Measurements from ENCODE around the gene GLIPR1. TPM values are rescaled to one million over a fixed set of nuclear protein-coding genes. Genes with fewer than 3 reads are reported as not detected.

The GLIPR1 gene
- polyA plus RNA-seq, 1 of the 3 experiments (the other 2 are of a cell fraction): 75.6 TPM

GRCh38 chr12:75489613-75490210 is 9.2 kb downstream of the GLIPR1 start:
- H3K27ac ChIP-seq (ENCODE audit: low read depth in 2 of 2, low read length in 1 of 2): peak overlapping the region; percentile 66 to 75; a peak in 3 of 4 replicates
- H3K4me1 ChIP-seq (ENCODE audit: control insufficient read depth in 1 of 2, insufficient read depth in 2 of 2, low read depth in 1 of 2, low read length in 1 of 2): peaks cover 0 to 27% of the 10 kb centered on the region in 2 experiments; a peak in 3 of 4 replicates
- peak overlapping the region; percentile 26; the same call in 1 of the 2 replicates for H3K9ac ChIP-seq
- H2AFZ ChIP-seq (ENCODE audit: low read depth): peak overlapping the region; percentile 22
- 32% methylated on average over 7 of the region's 7 CpGs for WGBS (ENCODE audit: low lambda C conversion rate)
- H3K36me3 ChIP-seq (replicated peaks in 1 of 2; ENCODE audit: control insufficient read depth in 1 of 2, insufficient read depth in 2 of 2, low read length in 1 of 2): peaks cover 18 to 62% of the 10 kb centered on the region in 2 experiments
- peaks cover 62% of the 10 kb centered on the region for H3F3A ChIP-seq (replicated peaks; ENCODE audit: insufficient read depth)
- POLR2A ChIA-PET: no interaction called here
- H3K79me2 ChIP-seq (ENCODE audit: insufficient read depth): peaks cover 79% of the 10 kb centered on the region
- no peak for DNase-seq
- H3K9me3 ChIP-seq: no peaks in the 10 kb centered on the region
- H3K9me2 ChIP-seq: no peaks in the 10 kb centered on the region
- peak overlapping the region; percentile 70 for H3K4me2 ChIP-seq
- no peaks in the 10 kb centered on the region for H3K27me3 ChIP-seq (ENCODE audit: insufficient read depth)
- CTCF ChIA-PET: interaction anchor here (1.9 kb wide), 1 partner anchor 15 kb away, joined by 6 read pairs; no protein-coding TSS in a partner anchor
- peak overlapping the region in 1 of 2 experiments; percentile 25; a peak in 1 of 4 replicates for H3K4me3 ChIP-seq (ENCODE audit: low read depth in 2 of 2, low read length in 1 of 2)
- no peaks in the 10 kb centered on the region for H4K20me1 ChIP-seq (ENCODE audit: insufficient read depth)
- TF ChIP-seq JUND (IDR thresholded peaks at IDR 0.05) (peak; percentile 75), MXI1 (IDR thresholded peaks at IDR 0.05; ENCODE audit: low read depth, low read length) (no peak), USF2 (IDR thresholded peaks at IDR 0.05; ENCODE audit: borderline replicate concordance, low read depth, low read length) (no peak), YY1 (IDR thresholded peaks at IDR 0.05; ENCODE audit: low read depth) (no peak), NFIC (IDR thresholded peaks at IDR 0.05; ENCODE audit: borderline replicate concordance) (peak; percentile 69), IRF3 (IDR thresholded peaks at IDR 0.05; ENCODE audit: low read depth, low read length) (no peak), RAD21 (IDR thresholded peaks at IDR 0.05; ENCODE audit: low read length) (no peak), FOXM1 (IDR thresholded peaks at IDR 0.05; ENCODE audit: low read depth) (0 out of 2 replicates have a peak, but pooled peaks have one; percentile 49), PBX3 (IDR thresholded peaks at IDR 0.05) (peak; percentile 51; the same call in 1 of the 2 replicates), USF1 (IDR thresholded peaks at IDR 0.05; ENCODE audit: borderline replicate concordance, low read depth) (no peak), RCOR1 (IDR thresholded peaks at IDR 0.05; ENCODE audit: low read length) (no peak), REST (IDR thresholded peaks at IDR 0.05; ENCODE audit: low read depth, low read length) (no peak), NRF1 (IDR thresholded peaks at IDR 0.05; ENCODE audit: low read depth, low read length) (no peak), RXRA (IDR thresholded peaks at IDR 0.05; ENCODE audit: borderline replicate concordance, low read depth) (peak; percentile 66; the same call in 1 of the 2 replicates), EZH2phosphoT487 (IDR thresholded peaks at IDR 0.05; ENCODE audit: borderline replicate concordance, low read depth) (no peak), EP300 (IDR thresholded peaks at IDR 0.05; ENCODE audit: borderline replicate concordance in 1 of 2, low read depth in 1 of 2, low read length in 1 of 2) (peak in 1 of 2 experiments; percentile 67; a peak in 2 of 4 replicates), FOSL2 (IDR thresholded peaks at IDR 0.05; ENCODE audit: borderline replicate concordance, low read depth) (peak; percentile 80), TCF12 (IDR thresholded peaks at IDR 0.05) (peak; percentile 71), TAF1 (IDR thresholded peaks at IDR 0.05; ENCODE audit: borderline replicate concordance, low read depth, low read length) (no peak), GATA2 (CRISPR knock-in tag; IDR thresholded peaks at IDR 0.05) (no peak), ELF1 (IDR thresholded peaks at IDR 0.05) (peak; percentile 48), CHD2 (IDR thresholded peaks at IDR 0.05; ENCODE audit: low read length, partially characterized antibody) (no peak), MAX (IDR thresholded peaks at IDR 0.05; ENCODE audit: low read depth) (peak; percentile 65; the same call in 1 of the 2 replicates), SMC3 (IDR thresholded peaks at IDR 0.05; ENCODE audit: low read depth, low read length) (no peak), FOXJ3 (CRISPR knock-in tag; IDR thresholded peaks at IDR 0.05) (no peak), GABPA (IDR thresholded peaks at IDR 0.05; ENCODE audit: low read depth) (0 out of 2 replicates have a peak, but pooled peaks have one; percentile 37), RFX5 (IDR thresholded peaks at IDR 0.05; ENCODE audit: low read length) (no peak)

Measured in SK-N-SH (cell line).